NCI-H2029 (cell line): Measurements from ENCODE around the gene PLPPR2.
"Not testable (repeated sequence)": the region's sequence is repeated elsewhere in the genome, so short reads cannot be mapped to it uniquely, and the experiment has no call there.

ENCODE experiments used
- DNase-seq: peaks from one replicate; lab custom pipeline; 2025; lab: John Stamatoyannopoulos, UW

The PLPPR2 gene

DNA sequence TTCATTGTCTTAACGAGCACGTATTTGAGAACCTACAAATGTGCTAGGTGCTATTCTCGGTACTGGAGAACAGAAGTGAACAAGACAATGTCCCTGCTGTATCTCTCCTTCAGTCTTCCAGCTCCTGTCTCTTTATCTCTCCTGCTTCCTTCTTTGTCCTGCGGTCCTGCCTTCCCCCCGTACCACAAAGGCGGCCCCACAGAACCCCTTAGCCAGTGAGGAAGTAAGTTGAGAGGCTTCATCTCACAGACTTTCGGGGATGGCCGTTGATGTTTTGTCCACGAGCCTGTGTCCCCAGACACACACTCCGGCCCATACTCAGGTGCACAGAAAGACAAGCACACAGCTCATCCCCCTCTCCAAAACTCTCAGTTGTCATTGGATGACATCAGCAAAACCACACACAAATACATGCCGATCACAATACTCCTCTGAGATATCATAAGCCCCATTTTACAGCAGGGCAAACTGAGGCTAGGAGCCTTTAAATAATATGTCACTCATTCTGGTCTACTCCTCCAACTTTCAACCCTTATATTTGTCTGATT is 18.7 kb downstream of the PLPPR2 start:
- no peak for DNase-seq

GRCh38 chr19:11374433-11375142 is 19.4 kb downstream of the PLPPR2 start, which contains the start of gene SWSAP1:
Gene SWSAP1, plus strand, starts transcription at chr19:11374666. Its CDS starts 15 bp downstream, at chr19:11374681.
- DNase-seq, result peak; percentile 99

GRCh38 chr19:11375143-11375948 is 20.1 kb downstream of the PLPPR2 start:
- DNase-seq, result peak; percentile 82

DNA sequence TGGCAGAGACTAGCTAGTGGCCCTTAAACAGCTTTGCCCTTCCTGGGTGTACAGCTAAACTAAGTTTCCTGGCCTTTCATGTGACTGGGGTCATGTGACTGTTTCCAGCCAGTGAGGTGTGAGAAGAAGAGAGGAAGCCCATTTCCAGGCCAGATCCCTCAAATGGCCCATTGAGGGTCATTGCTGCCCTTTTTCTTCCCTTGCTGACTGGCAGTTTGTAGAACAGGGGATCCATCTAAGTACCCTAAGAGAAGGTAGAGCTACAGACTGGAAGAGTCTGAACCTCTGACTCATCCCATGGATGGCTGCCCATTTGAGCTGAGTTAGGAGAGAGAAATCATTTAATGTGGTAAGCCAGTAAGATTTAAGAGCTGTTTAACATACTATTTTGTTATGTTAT is 22.0 kb downstream of the PLPPR2 start:
- no peak for DNase-seq

DNA sequence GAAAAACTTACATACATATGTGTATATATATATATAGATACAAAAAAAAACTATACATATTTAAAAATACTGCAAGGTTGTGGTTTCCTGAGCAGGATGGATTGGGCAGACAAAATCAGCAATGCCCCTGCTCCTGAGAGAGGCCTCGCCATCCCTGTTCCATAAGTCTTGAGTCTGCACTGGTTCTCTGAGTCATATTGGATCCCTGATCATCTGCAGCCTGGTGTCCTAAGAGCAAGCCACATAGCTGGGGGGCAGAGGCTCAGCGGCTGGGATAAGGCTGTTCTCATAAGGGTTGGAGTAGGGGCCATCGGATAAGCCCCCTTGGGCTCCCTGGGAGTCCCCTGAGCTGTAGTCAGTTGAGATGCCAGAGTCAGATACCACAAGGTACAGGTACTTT is 22.5 kb downstream of the PLPPR2 start:
- DNase-seq, result no peak

GRCh38 chr19:11378319-11379189 is 23.3 kb downstream of the PLPPR2 start:
- DNase-seq, result no peak

- not testable (repeated sequence) for DNase-seq
These were observed 24.1 kb downstream of the PLPPR2 start for GRCh38 chr19:11379269-11379845.

GRCh38 chr19:11379857-11380350 is 24.7 kb downstream of the PLPPR2 start:
- DNase-seq, result no peak

DNA sequence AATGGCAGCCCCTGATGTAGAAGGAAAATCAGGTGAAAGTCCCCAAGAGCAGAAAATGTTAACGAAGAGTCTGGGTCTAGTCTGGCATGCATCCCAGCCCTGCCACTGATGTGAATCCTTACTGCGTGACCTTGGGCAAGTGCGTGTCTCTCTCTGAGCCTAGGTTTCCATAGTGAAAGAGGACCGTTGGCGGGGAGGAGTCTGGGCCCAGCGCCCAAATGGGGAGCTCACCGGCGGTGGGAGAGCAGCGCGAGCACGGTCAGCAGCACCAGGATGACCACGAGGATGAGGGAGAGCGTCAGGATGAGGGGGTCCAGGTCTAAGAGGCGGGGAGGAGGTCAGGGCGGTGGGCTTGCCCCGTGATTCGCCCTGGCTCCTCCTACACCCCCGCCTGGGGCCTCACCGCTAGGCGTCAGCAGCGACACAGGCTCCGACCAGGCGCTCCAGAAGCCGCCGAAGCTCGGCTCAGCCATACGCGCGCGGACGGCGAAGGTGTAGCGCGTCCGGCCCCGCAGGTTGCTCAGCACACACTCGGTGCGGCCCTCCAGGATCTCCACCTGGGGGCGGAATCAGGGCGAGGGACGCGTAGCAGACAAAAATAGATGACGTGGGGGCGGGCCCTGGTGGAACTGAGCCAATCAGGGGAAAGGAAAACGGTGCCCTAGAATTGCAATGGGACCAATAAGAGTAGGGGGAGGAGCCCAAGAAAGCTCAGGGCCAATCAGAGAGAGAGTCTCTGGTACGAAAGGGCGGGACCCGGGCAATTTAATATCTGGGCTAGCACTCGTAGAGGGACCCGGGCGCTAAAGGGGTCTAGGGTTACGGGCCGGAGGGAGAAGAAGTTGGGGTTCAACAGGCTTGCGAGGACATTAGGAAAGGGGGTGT is 25.7 kb downstream of the PLPPR2 start:
- DNase-seq, result peak; percentile 98

DNA sequence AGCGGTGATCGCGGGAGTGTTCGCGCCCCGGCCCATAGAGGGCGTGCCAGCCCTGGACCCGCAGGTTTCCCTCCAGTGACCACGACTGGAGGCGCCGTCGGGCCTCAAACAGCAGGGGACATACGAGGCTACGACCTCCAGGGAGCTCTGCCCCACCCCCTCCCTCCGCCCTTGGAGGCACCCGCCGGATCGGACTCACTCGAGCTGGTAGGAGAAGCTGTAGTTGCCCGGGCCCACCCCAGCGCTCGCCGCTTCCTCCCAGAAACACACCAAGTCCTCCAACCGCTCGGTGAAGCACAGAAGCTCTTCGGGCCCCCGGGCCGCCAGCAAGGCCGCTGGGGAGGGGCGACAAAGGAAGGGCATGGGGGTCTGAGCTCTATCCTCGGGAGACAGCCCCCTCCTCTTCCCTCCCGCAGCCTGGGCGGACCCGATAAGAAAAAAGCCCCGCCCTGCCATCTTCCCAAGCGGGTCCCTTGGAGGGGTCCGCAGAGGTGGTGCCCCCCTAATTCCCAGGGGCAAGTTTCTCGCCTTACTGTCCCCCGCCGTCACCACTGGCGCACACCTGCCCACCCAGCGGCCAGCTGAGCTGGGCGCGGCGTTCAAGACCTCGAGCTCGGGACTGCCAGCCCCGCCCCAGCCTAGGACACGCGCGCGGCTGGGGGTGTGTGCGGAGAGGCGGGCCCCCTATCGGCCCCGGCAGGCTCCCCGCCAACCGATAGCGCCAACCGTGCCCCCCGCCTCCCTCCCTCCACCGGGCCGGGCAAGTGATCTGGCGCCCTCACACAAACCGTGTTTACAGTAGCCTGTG is 27.9 kb downstream of the PLPPR2 start:
- DNase-seq, result peak; percentile 67

DNA sequence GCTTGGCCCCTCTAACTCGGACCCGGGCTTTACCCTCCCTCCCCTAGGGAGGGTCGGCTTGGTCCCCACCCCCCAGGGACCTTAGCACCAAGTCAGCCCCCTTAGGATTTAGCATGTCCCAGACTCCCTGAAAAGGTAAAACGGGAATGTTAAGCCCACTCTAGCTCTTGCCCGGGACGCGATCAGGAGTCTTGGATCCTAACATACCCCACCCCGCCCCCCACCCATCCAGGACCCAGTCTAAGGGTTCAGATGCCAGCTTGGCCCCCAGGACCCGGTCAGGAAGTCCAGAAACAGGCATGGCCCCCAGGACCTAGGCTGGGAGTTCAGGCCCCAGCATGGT is 28.4 kb downstream of the PLPPR2 start:
- no peak for DNase-seq

DNA sequence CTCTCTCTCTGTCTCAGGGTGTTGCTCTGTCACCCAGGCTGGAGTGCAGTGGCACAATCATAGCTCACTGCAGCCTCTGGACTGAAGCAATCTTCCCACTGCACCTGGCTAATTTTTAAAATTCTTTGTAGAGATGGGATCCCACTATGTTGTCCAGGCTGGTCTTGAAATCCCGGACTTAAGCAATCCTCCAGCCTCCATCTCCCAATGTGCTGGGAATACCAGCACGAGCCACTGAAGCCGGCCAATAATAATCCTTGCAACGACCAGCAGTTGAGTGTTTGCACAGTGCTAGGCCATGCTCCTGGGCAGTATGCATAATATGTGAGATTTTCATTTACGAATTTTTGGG is 29.5 kb downstream of the PLPPR2 start:
- no peak for DNase-seq

GRCh38 chr19:11387162-11388034 is 32.2 kb downstream of the PLPPR2 start:
- DNase-seq, result no peak

DNA sequence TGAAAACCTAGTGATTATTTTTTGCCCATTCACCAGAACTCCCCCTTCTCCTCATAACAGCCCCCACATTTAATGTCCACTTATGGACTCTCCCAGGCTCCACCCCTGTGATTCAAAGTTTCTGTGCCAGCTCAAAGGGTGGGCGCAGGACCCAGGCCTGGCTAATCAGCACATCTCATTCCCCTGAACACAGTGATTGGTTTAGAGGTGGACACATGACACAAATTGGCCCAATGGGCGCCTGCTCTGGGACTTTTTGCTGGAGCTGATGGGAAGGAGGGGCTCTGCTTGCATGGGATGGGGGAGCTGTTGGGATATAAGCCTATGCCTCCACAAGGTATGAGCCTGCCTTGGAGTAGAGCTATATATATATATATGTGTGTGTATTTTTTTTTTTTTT is 35.1 kb downstream of the PLPPR2 start:
- no peak for DNase-seq

GRCh38 chr19:11390933-11391680 is 35.9 kb downstream of the PLPPR2 start:
- DNase-seq, result no peak

- DNase-seq, result no peak
These were observed 41.9 kb downstream of the PLPPR2 start for GRCh38 chr19:11397089-11397610.

DNA sequence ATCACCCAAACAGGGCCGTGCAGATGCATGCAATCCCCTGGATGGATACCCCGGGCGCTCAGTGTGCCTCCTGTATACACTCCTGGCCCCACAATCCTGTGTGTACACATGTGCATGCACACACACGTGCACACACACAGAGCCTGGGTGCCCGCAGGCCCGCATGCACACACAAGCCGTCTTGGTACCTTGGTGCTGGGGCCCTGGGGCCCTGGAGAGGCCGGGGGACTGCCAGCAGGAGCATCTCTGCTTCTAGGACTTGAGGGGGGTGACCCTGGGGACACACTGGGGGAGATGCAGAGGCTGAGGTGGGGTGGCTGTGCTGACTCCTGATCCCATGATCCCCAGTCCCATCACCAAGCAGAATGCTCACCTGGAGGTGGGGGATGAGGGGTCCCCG is 44.4 kb downstream of the PLPPR2 start:
- DNase-seq, result no peak

DNA sequence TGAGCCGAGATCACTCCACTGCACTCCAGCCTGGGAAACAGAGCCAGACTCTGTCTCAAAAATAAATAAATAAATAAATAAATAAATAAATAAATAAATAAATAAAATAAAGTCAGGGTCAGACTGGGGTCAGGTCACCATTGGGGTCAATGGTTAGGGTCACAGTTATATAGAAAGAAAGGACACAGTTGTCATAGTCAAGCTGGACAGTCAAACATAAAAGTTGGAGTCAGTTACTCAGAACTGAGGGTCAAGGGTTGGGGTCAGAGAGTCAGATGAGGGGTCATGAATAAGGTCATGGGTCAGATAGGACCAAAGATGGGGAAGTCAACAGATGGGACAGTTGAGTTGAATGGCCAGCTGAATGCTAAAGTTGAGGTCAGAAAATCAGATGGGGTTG is 45.6 kb downstream of the PLPPR2 start:
- DNase-seq, result no peak
